Colonic mucosa (tissue), 4 donors: ENCODE data around the gene ZNF827. TPM values are rescaled to one million over a fixed set of nuclear protein-coding genes. Genes with fewer than 3 reads are reported as not detected.

ENCODE experiments used
- DNase-seq: peaks from one replicate; pipeline ENCODE4 v3.0.0-alpha.2; 2020
- H3K27ac ChIP-seq: fragments of 200-600 bp; one replicate; pipeline ENCODE4 v1.8.0; 2021
- H3K27me3 ChIP-seq: fragments of 200-600 bp; one replicate; pipeline ENCODE4 v1.8.0; 2021
- H3K36me3 ChIP-seq: fragments of 200-600 bp; one replicate; pipeline ENCODE4 v1.8.0; 2021
- H3K4me1 ChIP-seq: fragments of 200-600 bp; one replicate; pipeline ENCODE4 v1.8.0; 2021; ENCODE audit warnings: mild to moderate bottlenecking
- H3K4me3 ChIP-seq: fragments of 200-600 bp; one replicate; pipeline ENCODE4 v1.8.0; 2021
- H3K9ac ChIP-seq, 2 donors: one replicate each; pipeline ENCODE4 v1.7.0; 2013; ENCODE audit warnings: control low read depth in 2 of 2, low read depth in 2 of 2, low read length in 2 of 2
- H3K9me3 ChIP-seq: fragments of 200-600 bp; one replicate; pipeline ENCODE4 v1.8.0; 2021
- CTCF ChIP-seq: fragments of 200-600 bp; IDR thresholded peaks from one replicate; pipeline ENCODE4 v1.8.0; 2022; ENCODE audit warnings: antibody characterized with exemption, mild to moderate bottlenecking
- intact Hi-C: fragments of 100-400 bp; cut with DNase I; formaldehyde crosslinking; loops from one replicate; pipeline ENCODE4 v1.14.1; 2022
- total RNA-seq, 2 donors: library from RNA; stranded (reverse); fragmentation: NEBNext Ultra II Directional in 1 of 2; extraction: Animal tissue kit (Norgen Biotek cat#: 25700) in 1 of 2; gene quantifications; one replicate each; pipeline ENCODE4 v1.2.1, GENCODE V29; 2021
- donor health status: healthy.
- donor health status: DM: no; HTN: no; CAD: no.
- donor health status: DM: no; HTN: no; CAD: no.

Gene ZNF827
- total RNA-seq, 2 donors from 2014 or later, result 17.9 to 19.7 TPM

GRCh38 chr4:145899886-145900460 is 38.6 kb downstream of the ZNF827 start:
- Histone ChIP-seq H3K36me3 (no peaks in the 10 kb centered on the region), H3K9ac (no peak overlapping the region), H3K27me3 (no peaks in the 10 kb centered on the region), H3K4me1 (no peaks in the 10 kb centered on the region), H3K27ac (no peak overlapping the region), H3K4me3 (no peak overlapping the region), H3K9me3 (no peaks in the 10 kb centered on the region)
- no peak for DNase-seq
- intact Hi-C loops, result no loop called here
- TF ChIP-seq CTCF, result no peak

- Histone ChIP-seq H3K4me3 (no peak overlapping the region), H3K9me3 (no peaks in the 10 kb centered on the region), H3K36me3 (no peaks in the 10 kb centered on the region), H3K27ac (no peak overlapping the region), H3K4me1 (no peaks in the 10 kb centered on the region), H3K27me3 (no peaks in the 10 kb centered on the region), H3K9ac (no peak overlapping the region)
- no peak for TF ChIP-seq CTCF
- no peak for DNase-seq
- intact Hi-C loops, result no loop called here
Measured at GRCh38 chr4:145898926-145899531, 39.6 kb downstream of the ZNF827 start.

GRCh38 chr4:145898466-145898865 is 40.2 kb downstream of the ZNF827 start:
- H3K9me3 ChIP-seq, result no peaks in the 10 kb centered on the region
- H3K36me3 ChIP-seq, result no peaks in the 10 kb centered on the region
- intact Hi-C loops, result no loop called here
- no peaks in the 10 kb centered on the region for H3K27me3 ChIP-seq
- no peak for DNase-seq
- TF ChIP-seq CTCF, result no peak
- H3K4me1 ChIP-seq, result no peaks in the 10 kb centered on the region
- H3K4me3 ChIP-seq, result no peak overlapping the region
- H3K27ac ChIP-seq, result no peak overlapping the region
- no peak overlapping the region for H3K9ac ChIP-seq

- no peaks in the 10 kb centered on the region for H3K27me3 ChIP-seq
- H3K4me1 ChIP-seq, result no peaks in the 10 kb centered on the region
- H3K4me3 ChIP-seq, result no peak overlapping the region
- H3K9me3 ChIP-seq, result no peaks in the 10 kb centered on the region
- intact Hi-C loops, result no loop called here
- no peak for TF ChIP-seq CTCF
- H3K27ac ChIP-seq, result no peak overlapping the region
- no peaks in the 10 kb centered on the region for H3K36me3 ChIP-seq
- no peak for DNase-seq
- no peak overlapping the region for H3K9ac ChIP-seq
Measured at GRCh38 chr4:145895056-145895455, 43.6 kb downstream of the ZNF827 start.

GRCh38 chr4:145891958-145892357 is 46.7 kb downstream of the ZNF827 start:
- no peak overlapping the region for H3K9ac ChIP-seq
- TF ChIP-seq CTCF, result no peak
- no peak overlapping the region for H3K27ac ChIP-seq
- H3K27me3 ChIP-seq, result no peaks in the 10 kb centered on the region
- no peak overlapping the region for H3K4me3 ChIP-seq
- intact Hi-C loops, result no loop called here
- no peaks in the 10 kb centered on the region for H3K9me3 ChIP-seq
- DNase-seq, result no peak
- no peaks in the 10 kb centered on the region for H3K36me3 ChIP-seq
- H3K4me1 ChIP-seq, result no peaks in the 10 kb centered on the region
